Osteoblast (primary cell): ENCODE measurements around the gene RBL2. TPM values are rescaled to one million over a fixed set of nuclear protein-coding genes. Genes with fewer than 3 reads are reported as not detected.

Source experiments
- DNase-seq: peaks from one replicate; pipeline ENCODE4 v3.0.0; 2011; ENCODE audit warnings: low spot score, mixed read lengths; ENCODE audit not compliant: insufficient read length; ENCODE audit errors: missing footprints
- H2AFZ ChIP-seq: 2 replicates; pipeline ENCODE4 v1.6.0; 2011; ENCODE audit warnings: mild to moderate bottlenecking, low read length
- H3K27ac ChIP-seq: 2 replicates; pipeline ENCODE4 v1.5.1; 2011; ENCODE audit warnings: mild to moderate bottlenecking, low read depth, low read length, moderate library complexity
- H3K27me3 ChIP-seq: 2 replicates; pipeline ENCODE4 v1.6.0; 2012; ENCODE audit warnings: mild to moderate bottlenecking, control low read depth, inconsistent platforms, low read length, moderate library complexity; ENCODE audit not compliant: insufficient read depth
- H3K36me3 ChIP-seq: 2 replicates; pipeline ENCODE4 v1.5.1; 2011; ENCODE audit warnings: mild to moderate bottlenecking, low read length, control low read depth, moderate library complexity; ENCODE audit not compliant: insufficient read depth
- H3K4me1 ChIP-seq: 2 replicates; pipeline ENCODE4 v1.5.1; 2011; ENCODE audit warnings: mild to moderate bottlenecking, low read length, control low read depth, moderate library complexity; ENCODE audit not compliant: insufficient read depth
- H3K4me2 ChIP-seq: 2 replicates; pipeline ENCODE4 v1.6.0; 2011; ENCODE audit warnings: mild to moderate bottlenecking, low read length; ENCODE audit not compliant: insufficient read depth
- H3K4me3 ChIP-seq: fragments of 200-600 bp; sonication (generic); 3 replicates; pipeline ENCODE4 v1.5.1; 2012; ENCODE audit warnings: mild to moderate bottlenecking, low read length, inconsistent platforms; ENCODE audit not compliant: insufficient read depth
- H3K79me2 ChIP-seq: 2 replicates; pipeline ENCODE4 v1.6.0; 2012; ENCODE audit warnings: mild to moderate bottlenecking, low read length, control low read depth, inconsistent platforms; ENCODE audit not compliant: insufficient read depth
- H3K9me3 ChIP-seq: 2 replicates; pipeline ENCODE4 v1.5.1; 2011; ENCODE audit warnings: low read depth, low read length, control low read depth
- H4K20me1 ChIP-seq: 2 replicates; pipeline ENCODE4 v1.6.0; 2012; ENCODE audit warnings: mild to moderate bottlenecking, low read length, control low read depth; ENCODE audit not compliant: insufficient read depth
- total RNA-seq: library from RNA; depleted of rRNA; stranded (reverse); fragments of >200 nt; gene quantifications from 2 replicates; pipeline ENCODE4 v1.2.3, GENCODE V29; 2012
- TF ChIP-seq, protein P1 (sequence below): IDR thresholded peaks from 2 replicates; pipeline ENCODE4 v1.5.1; 2011; ENCODE audit warnings: mild to moderate bottlenecking, low read depth, low read length, moderate library complexity; ENCODE audit errors: extremely low read depth

Gene RBL2
- total RNA-seq, 1 donor = 56.1 TPM

DNA sequence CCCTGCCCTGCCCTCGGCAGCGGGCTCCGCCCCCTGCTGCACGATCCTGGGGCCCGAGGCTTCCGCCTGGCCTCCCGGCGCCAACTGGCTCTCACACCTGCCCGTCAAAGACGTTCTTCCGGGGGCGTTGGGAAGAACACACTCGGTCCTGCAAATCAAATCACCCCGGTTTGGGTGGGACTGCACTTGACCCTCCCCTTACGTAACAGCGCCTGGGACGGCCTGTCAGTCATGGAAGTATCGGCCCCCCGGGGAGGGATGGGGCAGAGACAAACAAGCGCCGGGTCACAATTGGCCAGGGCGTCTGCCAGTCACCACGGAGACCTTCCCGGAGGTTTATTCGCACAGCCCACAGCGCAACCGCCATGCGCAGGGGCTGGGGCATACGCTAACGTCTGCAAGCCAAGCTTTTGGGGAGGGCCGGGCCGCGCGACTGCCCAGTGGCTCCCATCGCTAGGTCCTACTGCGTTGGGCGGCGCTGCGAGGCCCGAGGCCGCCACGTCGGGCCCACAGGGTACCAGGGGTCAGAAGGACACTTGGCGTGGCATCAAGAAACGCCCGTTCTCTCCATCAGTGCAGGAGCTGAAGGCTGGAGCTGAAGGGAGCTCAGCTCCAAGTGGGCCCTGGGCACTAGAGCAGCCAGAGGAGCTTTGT lies 69.1 kb downstream of the RBL2 start:
- TF ChIP-seq, protein P1, sequence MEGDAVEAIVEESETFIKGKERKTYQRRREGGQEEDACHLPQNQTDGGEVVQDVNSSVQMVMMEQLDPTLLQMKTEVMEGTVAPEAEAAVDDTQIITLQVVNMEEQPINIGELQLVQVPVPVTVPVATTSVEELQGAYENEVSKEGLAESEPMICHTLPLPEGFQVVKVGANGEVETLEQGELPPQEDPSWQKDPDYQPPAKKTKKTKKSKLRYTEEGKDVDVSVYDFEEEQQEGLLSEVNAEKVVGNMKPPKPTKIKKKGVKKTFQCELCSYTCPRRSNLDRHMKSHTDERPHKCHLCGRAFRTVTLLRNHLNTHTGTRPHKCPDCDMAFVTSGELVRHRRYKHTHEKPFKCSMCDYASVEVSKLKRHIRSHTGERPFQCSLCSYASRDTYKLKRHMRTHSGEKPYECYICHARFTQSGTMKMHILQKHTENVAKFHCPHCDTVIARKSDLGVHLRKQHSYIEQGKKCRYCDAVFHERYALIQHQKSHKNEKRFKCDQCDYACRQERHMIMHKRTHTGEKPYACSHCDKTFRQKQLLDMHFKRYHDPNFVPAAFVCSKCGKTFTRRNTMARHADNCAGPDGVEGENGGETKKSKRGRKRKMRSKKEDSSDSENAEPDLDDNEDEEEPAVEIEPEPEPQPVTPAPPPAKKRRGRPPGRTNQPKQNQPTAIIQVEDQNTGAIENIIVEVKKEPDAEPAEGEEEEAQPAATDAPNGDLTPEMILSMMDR = no peak

DNA sequence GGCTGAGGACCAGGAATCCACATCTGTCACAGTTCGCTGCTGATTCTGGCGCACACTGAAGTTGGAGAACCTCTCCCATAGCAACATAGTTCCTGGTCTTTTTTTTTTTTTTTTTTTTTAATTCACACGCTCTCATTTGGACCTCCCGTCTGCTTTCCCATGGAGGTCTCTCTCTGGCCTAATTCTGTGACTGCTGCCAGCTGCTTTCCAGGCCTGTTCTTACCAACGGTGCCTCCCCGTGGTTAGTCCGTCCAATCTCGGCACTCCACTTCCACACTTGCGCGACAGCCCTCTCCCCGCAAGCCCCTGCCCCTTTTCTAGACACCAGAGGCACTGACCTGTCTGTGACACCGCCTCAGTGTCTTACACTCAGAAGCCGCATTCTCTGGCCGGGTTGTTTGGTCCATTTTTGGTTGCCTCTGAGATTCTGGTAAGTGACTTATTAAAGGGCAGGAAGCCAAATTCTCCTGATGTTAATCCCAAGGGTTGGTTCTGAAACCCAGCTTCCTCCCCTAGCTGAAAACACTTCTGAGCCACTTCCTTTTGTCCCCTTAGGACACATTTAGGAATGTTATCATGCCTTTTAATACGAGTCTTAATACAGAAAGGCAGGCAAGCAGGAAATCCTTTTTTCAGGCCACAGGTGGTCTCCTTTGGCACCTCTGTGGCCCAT lies 69.9 kb downstream of the RBL2 start:
- Histone ChIP-seq H3K9me3 (no peaks in the 10 kb centered on the region), H4K20me1 (peaks cover 6% of the 10 kb centered on the region), H2AFZ (peak overlapping the region; percentile 89), H3K27me3 (no peaks in the 10 kb centered on the region), H3K4me3 (peak overlapping the region; percentile 76), H3K4me2 (peak overlapping the region; percentile 91), H3K4me1 (peaks cover 28% of the 10 kb centered on the region), H3K79me2 (peaks cover 17% of the 10 kb centered on the region), H3K27ac (peak overlapping the region; percentile 98), H3K36me3 (peaks cover 1% of the 10 kb centered on the region)
- no peak for DNase-seq
- TF ChIP-seq, protein P1 = no peak

More for the DNA sequence above, 69.1 kb downstream of the RBL2 start:
- Histone ChIP-seq H3K4me2 (peak overlapping the region; percentile 91), H3K27me3 (no peaks in the 10 kb centered on the region), H3K36me3 (peaks cover 7% of the 10 kb centered on the region), H3K79me2 (peaks cover 17% of the 10 kb centered on the region), H3K4me3 (peak overlapping the region; percentile 84), H3K4me1 (peaks cover 28% of the 10 kb centered on the region), H4K20me1 (peaks cover 6% of the 10 kb centered on the region), H3K27ac (peak overlapping the region; percentile 98), H2AFZ (peak overlapping the region; percentile 87), H3K9me3 (no peaks in the 10 kb centered on the region)
- DNase-seq = peak; percentile 99

DNA sequence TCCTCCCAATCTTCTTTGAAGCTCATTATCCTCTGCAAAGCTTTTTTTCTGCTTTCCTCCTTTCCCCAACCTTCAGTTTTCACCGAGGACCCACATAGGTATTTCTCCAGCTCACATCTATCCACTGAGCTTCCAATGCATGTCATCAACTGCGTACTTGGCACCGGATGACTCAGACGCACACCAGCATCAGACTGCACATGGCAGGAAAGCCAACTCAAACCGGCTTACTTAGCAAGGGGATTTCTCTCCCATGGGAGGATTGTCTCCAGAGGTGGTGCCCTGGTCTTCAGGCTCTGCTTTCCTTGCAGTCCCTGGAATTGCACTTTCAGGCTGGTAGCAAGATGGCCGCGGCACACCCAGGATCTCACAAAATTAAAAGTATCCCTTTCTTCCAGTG lies 70.4 kb downstream of the RBL2 start:
- no peaks in the 10 kb centered on the region for H3K27me3 ChIP-seq
- no peaks in the 10 kb centered on the region for H3K9me3 ChIP-seq
- peaks cover 17% of the 10 kb centered on the region for H3K79me2 ChIP-seq
- peaks cover 28% of the 10 kb centered on the region for H3K4me1 ChIP-seq
- peaks cover 6% of the 10 kb centered on the region for H4K20me1 ChIP-seq
- H3K4me3 ChIP-seq = peak overlapping the region; percentile 60
- H3K27ac ChIP-seq = peak overlapping the region; percentile 98
- DNase-seq = no peak
- TF ChIP-seq, protein P1 = no peak
- H2AFZ ChIP-seq = peak overlapping the region; percentile 89
- no peaks in the 10 kb centered on the region for H3K36me3 ChIP-seq
- H3K4me2 ChIP-seq = peak overlapping the region; percentile 91

DNA sequence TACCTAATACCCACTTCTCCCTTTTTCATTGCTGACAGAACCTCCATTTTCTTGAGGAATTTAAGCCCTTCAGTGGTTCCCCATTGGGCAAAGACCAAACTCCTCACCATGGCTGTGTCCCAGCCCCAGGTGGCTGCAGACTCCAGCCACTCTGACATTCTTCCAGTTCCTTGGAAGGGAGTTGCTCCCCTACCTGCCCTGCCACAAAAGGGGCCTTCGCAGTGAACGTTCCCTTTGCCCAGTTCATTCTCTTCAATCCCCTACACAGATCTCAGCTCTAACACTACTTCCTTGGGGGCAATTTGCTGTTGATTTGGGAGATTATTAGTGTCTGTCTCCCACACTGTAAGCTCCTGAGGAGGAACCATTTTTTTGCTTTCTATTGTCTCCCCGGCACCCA lies 72.0 kb downstream of the RBL2 start:
- no peak overlapping the region for H3K4me2 ChIP-seq
- H4K20me1 ChIP-seq = peaks cover 6% of the 10 kb centered on the region
- H2AFZ ChIP-seq = no peak overlapping the region
- no peaks in the 10 kb centered on the region for H3K36me3 ChIP-seq
- no peak overlapping the region for H3K27ac ChIP-seq
- no peak overlapping the region for H3K4me3 ChIP-seq
- H3K9me3 ChIP-seq = no peaks in the 10 kb centered on the region
- TF ChIP-seq, protein P1 = no peak
- H3K27me3 ChIP-seq = no peaks in the 10 kb centered on the region
- H3K79me2 ChIP-seq = peaks cover 9% of the 10 kb centered on the region
- H3K4me1 ChIP-seq = peaks cover 36% of the 10 kb centered on the region
- DNase-seq = no peak
